ENCODE measurements around the gene CSK.

GRCh38 chr15:74773731-74774252 is 8.1 kb upstream of the CSK start:
- no peak for TF ChIP-seq POLR2A (IDR thresholded peaks at IDR 0.05)
- no peak for TF ChIP-seq CTCF (IDR thresholded peaks at IDR 0.05)
